GM12892 (cell line): ENCODE results near the gene FEM1C.

ENCODE experiments used
- POLR2A ChIP-seq: IDR thresholded peaks from 2 replicates; pipeline ENCODE4 v1.6.1; 2011; ENCODE audit warnings: low read depth, low read length, control low read depth
- TAF1 ChIP-seq: IDR thresholded peaks from 2 replicates; pipeline ENCODE4 v1.6.1; 2011; ENCODE audit warnings: low read depth, mild to moderate bottlenecking, control low read depth, low read length, borderline replicate concordance

- no peak for TF ChIP-seq TAF1
- no peak for TF ChIP-seq POLR2A
Measured at GRCh38 chr5:115477581-115477980, 67.0 kb downstream of the FEM1C start.
